Retinal pigment epithelial cell (primary cell): ENCODE data around the gene CLASP1.

Experiments
- DNase-seq: peaks from one replicate; pipeline ENCODE4 v3.0.0-alpha.2; 2010; ENCODE audit warnings: low read depth
- H3K4me3 ChIP-seq: 2 replicates; pipeline ENCODE4 v1.5.1; 2011; ENCODE audit warnings: mild to moderate bottlenecking, low read length, control low read depth, moderate library complexity
- TF ChIP-seq, protein P1 (sequence below): conservative IDR thresholded peaks from 2 replicates; pipeline ENCODE4 v1.5.1; 2011; ENCODE audit warnings: low read depth, low read length, control low read depth, inconsistent platforms

Gene CLASP1

DNA sequence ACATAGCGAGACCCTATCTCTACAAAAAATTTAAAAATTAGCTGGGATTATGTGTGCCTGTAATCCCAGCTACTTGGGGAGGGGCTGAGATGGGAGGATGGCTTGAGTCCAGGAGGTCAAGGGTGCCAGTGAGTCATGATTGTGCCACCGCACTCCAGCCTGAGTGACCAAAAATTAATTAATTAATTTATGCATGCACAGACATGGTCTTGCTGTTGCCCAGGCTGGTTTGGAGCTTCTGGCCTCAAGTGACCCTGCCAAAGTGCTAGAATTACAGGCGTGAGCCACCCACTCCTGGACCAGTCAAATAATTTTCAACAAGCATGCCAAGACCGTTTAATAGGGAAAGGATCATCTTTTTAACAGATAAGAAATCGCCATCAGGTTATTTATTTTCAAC, 306.5 kb downstream of the CLASP1 start:
- TF ChIP-seq, protein P1, sequence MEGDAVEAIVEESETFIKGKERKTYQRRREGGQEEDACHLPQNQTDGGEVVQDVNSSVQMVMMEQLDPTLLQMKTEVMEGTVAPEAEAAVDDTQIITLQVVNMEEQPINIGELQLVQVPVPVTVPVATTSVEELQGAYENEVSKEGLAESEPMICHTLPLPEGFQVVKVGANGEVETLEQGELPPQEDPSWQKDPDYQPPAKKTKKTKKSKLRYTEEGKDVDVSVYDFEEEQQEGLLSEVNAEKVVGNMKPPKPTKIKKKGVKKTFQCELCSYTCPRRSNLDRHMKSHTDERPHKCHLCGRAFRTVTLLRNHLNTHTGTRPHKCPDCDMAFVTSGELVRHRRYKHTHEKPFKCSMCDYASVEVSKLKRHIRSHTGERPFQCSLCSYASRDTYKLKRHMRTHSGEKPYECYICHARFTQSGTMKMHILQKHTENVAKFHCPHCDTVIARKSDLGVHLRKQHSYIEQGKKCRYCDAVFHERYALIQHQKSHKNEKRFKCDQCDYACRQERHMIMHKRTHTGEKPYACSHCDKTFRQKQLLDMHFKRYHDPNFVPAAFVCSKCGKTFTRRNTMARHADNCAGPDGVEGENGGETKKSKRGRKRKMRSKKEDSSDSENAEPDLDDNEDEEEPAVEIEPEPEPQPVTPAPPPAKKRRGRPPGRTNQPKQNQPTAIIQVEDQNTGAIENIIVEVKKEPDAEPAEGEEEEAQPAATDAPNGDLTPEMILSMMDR: no peak
- DNase-seq: no peak
- no peak overlapping the region for H3K4me3 ChIP-seq

DNA sequence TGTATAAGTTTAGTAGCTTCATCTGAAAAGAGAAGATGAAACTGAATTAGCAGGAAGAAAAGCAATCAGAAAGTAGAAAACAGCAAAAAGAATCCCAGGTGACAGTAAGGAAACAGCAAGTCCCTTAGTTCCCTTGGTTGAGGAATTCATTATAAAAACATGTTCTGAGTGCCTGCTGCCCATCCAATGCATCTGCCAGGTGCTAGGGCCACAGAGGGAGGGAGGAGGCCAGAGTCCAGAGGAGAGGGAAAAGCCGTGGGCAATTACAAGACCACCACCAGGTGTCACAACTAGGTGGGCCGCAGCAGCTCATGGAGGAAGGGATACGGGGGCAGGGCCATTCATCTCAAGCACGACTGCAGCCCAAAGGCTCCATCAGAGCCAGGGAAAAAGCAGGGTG, 308.3 kb downstream of the CLASP1 start:
- no peak overlapping the region for H3K4me3 ChIP-seq
- TF ChIP-seq, protein P1: no peak
- DNase-seq: no peak

DNA sequence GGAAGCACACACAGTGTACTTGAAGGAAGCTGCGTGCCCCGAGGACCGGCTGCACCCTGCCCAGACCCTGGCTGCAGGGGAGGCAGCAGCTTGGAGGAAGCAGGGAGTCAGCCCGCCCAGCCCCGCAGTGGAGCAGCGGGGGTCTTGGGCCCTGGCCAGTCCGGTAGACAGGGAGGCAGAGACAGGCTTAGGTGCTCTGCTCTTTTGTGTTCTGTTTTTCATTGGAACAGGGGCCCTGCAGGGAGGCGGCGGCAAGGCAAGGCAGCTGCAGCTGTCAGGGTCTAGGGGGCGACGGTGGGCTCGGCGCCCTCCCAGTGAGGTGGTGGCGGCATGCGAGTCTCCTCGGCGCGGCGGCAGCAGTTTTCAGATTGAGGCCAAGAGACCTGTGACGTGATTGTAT, 311.0 kb downstream of the CLASP1 start:
- no peak overlapping the region for H3K4me3 ChIP-seq
- TF ChIP-seq, protein P1: no peak
- DNase-seq: no peak

DNA sequence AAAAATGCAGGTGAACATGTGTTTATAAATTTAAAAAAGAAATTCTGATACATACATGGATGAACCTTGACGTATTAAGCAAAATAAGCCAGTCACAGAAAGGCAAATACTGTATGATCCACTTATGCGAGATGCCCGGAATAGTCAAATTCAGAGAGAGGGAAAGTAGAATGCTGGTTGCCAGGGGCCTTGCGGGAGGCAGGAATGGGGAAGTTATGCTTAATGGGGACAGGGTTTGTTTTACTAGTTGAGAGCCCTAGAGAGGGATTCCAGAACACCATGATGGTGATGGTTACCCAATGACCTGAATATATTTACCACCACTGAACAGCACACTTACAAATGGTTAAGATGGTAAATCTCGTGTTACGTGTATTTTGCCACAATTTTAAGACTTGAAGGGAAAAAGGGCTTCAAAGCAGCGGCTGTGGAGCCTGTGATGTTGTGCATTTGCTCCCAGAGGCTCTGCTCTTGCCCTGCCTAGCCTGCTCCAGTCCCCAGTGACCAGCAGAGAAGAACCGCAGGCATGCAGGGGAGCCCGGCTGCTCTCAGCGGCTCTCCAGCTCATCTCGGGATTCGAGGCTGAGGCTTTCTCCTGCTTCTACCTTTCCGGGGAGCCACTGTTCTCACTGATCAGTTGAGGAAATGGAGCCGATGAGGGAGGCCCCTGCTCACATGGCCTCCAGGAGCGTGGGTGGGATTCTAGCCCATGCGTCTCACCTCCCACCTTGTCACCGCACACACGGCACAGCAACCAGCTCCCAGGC, 312.6 kb downstream of the CLASP1 start:
- H3K4me3 ChIP-seq: no peak overlapping the region
- TF ChIP-seq, protein P1: no peak
- no peak for DNase-seq

DNA sequence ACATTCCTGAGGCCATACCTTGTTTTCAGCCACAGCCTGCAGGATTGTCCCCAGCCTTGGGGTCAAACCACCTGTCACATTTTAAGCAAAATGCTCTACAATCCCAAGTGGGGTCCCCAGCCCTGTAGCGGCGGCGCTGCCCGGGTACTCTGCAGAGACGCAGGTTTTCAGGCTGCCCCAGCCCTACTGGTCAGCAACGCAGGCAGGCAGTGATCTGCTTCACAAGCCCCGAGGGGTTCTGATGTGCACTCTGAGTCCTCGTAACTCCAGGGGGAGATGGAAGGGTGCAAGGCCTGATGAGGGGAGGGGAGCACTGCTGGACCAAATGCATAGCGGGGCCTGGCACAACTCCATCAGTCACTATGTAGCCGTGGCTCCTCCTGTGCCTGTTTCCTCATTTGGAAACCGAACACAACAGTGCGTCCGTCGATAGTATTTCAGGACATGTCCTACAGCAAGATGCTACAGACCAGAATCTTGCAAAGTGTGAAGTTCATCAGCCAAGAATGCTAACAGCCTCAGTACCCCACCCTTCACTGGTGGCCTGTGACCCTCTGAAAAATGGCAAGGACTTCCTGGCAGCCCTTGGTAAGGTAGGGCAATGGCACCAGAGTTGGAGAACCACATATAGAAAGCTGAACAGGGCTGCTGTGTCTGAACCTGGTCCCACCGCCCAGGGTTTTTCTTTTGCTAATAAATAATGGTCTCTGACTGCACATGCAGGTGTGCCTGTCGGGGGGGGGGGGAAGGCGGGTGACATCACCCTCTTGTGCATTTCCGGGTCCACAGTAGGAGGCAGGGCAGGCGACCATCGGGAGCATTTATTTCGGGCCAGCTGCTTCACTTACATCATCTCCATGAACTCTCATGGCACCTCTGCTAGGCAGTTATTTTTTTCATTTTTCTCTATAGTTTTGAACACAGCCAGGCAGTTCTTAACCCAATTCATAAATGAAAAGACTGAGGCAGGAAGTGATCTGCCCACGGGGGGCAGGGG, 313.7 kb downstream of the CLASP1 start:
- TF ChIP-seq, protein P1: no peak
- no peak for DNase-seq

DNA sequence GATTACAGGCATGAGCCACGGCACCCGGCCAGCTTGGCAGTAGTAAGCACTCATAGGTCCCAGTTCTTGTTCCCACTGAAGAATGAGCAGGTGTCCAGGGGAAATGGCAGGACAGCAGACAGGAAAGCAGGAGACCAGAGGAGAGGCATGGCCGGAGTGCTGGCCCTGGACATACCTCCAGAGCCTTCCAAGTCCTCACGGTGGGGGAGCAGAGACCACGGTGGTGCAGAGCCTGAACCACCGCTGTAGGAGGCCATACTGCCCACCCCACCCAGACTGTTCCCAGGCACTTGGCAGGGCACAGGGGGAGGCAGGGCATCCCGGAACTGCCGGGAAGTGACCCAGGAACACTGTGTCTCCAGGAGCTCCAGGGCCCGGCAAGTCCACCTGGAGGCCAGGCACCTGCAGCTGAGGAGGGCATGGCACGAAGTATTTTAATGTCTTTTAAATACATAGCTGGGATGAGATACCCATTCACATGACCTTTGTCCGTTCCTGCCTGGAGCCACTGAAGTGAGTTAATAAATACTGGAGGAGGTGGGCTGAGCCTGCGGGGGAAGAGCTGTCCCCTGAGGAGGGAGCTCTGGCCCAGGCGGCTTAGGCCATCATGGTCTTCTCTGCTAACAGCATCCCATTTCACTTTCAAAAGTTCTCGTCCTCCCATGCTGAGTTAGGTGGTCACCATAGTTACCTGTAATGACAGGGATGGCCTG, 314.5 kb downstream of the CLASP1 start:
- TF ChIP-seq, protein P1: no peak
- H3K4me3 ChIP-seq: no peak overlapping the region
- DNase-seq: no peak

More for the DNA sequence above, 313.7 kb downstream of the CLASP1 start:
- no peak overlapping the region for H3K4me3 ChIP-seq
